Spleen (tissue), 7 donors: ENCODE results near the gene OTOG.

ENCODE experiments used
- POLR2A ChIP-seq, 3 donors: fragments of 450-650 bp; IDR thresholded peaks; one replicate each; pipeline ENCODE4 v1.5.1; 2017; ENCODE audit warnings: antibody characterized with exemption in 3 of 3, mild to moderate bottlenecking in 1 of 3
- POLR2AphosphoS5 ChIP-seq, 3 donors: sonication (generic); formaldehyde crosslinking; IDR thresholded peaks; one replicate each; pipeline ENCODE4 v1.5.1; 2017; ENCODE audit warnings: antibody characterized with exemption in 3 of 3
- TF ChIP-seq, protein P1 (sequence below), 11 experiments: fragments of 200-600 bp in 7 of 11; fragments of 450-650 bp in 4 of 11; sonication (generic) in 4 of 11; IDR thresholded peaks in 8 of 11; conservative IDR thresholded peaks in 3 of 11; 1 replicate in 7 of 11; 2 replicates in 4 of 11; pipeline versions ENCODE4 v1.4.0 to v1.8.0; 2016 to 2021; ENCODE audit warnings: antibody characterized with exemption in 11 of 11, inconsistent platforms in 4 of 11, mild to moderate bottlenecking in 1 of 11
- donor health status: DM: no; HTN: no; CAD: no; lungs with moderate emphysema.
- donor health status: DM: no; HTN: no; CAD: no.
- donor health status: DM: no; HTN: no; CAD: no.

DNA sequence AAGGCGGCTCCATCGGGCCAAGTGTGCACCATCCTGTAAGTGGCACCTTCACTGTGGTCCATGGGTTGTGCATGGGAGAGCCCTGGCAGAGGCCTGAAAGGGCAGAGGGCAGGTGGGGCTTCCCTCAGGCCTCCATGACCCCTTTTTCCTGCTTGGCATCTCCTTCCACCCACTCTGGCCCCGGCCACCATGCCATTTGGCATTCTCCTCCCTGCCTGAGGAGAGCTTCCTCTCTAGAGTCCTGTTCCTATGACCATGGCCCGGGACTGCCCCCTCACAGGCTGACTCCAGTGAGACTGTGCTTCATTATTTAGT, 4.9 kb downstream of the OTOG start:
- TF ChIP-seq POLR2A (IDR thresholded peaks at IDR 0.05): no peak
- TF ChIP-seq POLR2AphosphoS5 (IDR thresholded peaks at IDR 0.05): no peak
- TF ChIP-seq, protein P1, sequence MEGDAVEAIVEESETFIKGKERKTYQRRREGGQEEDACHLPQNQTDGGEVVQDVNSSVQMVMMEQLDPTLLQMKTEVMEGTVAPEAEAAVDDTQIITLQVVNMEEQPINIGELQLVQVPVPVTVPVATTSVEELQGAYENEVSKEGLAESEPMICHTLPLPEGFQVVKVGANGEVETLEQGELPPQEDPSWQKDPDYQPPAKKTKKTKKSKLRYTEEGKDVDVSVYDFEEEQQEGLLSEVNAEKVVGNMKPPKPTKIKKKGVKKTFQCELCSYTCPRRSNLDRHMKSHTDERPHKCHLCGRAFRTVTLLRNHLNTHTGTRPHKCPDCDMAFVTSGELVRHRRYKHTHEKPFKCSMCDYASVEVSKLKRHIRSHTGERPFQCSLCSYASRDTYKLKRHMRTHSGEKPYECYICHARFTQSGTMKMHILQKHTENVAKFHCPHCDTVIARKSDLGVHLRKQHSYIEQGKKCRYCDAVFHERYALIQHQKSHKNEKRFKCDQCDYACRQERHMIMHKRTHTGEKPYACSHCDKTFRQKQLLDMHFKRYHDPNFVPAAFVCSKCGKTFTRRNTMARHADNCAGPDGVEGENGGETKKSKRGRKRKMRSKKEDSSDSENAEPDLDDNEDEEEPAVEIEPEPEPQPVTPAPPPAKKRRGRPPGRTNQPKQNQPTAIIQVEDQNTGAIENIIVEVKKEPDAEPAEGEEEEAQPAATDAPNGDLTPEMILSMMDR (IDR thresholded peaks at IDR 0.05 in 8 of 11, conservative IDR thresholded peaks at IDR 0.05 in 3 of 11): no peak
